Pons (tissue), 1 donor: Measurements from ENCODE around the gene ERFE.

ENCODE experiments used
- DNase-seq: peaks from one replicate; pipeline ENCODE4 v3.0.0-alpha.2; 2016; ENCODE audit warnings: low spot score

The ERFE gene

GRCh38 chr2:238155761-238156694 is 2.7 kb upstream of the ERFE start:
- DNase-seq: no peak

DNA sequence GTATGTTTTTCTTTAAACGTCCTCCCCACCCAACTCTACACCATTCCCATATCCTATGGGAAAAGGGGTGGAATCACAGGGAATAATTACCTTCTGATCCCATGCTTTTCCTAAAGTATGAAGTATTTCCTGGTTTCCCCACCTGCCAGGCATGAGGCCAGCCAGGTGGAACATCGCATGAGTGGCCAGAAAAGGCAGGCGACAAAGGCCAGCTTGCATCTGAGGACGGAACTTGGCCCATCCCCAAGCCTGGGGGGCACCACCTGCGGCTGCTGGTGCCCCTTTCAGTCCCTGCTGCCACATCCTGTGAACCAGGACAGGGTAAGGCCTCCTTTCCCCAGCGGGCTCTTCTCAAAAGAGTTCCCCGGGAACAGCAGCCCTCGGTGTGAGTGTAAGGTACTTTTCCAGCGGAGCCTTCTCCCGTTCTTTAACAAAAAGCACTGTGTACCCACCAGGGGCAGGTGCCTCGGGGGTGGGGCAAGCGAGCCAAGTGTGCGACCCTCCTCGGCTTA is 1.2 kb upstream of the ERFE start:
- no peak for DNase-seq

GRCh38 chr2:238158018-238158508 is 707 bp upstream of the ERFE start:
- DNase-seq: no peak

- no peak for DNase-seq
Observed at GRCh38 chr2:238159071-238159539, 335 bp downstream of the ERFE start.

- no peak for DNase-seq
Observed at GRCh38 chr2:238159661-238160205, 963 bp downstream of the ERFE start.

DNA sequence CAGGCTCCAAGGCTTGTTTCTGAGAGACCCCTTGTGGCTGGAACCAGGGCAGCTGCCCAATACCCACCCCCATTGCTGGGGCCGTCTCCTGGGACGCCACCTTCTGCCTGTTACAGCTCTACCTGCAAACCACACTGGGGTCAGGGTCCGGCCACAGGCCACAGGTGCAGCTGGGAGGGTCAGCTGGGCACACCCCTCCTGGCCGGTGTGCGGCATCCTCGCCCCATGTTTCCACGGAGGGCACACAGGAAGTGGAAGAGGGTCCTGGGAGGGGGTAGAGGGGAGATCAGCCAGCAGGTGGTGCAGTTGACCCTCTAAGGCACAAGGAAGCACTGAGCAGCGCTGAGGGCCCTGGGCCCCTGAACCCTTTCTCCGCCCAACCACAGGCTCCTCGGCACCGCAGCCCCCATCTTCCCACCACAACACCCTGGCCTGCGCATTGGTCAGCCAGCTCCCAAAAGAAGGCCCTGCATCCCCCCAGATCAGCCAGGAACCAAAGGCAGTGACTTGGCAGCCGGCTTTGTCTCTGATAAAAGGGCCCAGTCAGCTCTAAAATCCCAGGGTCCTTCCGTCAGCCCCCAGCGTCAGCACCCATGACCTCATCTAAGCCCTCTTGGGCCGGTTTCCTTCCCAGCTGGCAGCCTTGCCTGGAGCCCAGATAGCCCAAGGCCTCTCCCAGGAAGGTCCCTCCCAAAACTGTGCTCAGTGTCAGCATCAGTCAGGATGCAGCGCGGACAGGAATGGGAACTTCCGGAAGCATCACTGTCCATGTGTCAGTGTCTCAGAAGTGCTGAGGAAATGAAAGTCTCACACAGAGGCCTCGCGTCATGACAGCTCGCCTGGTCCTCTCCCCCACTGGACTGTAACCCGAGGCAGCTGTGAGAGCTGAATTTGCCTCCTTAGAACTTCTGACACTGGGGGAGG is 1.7 kb downstream of the ERFE start:
- DNase-seq: no peak

GRCh38 chr2:238161291-238162051 is 2.7 kb downstream of the ERFE start:
- no peak for DNase-seq

DNA sequence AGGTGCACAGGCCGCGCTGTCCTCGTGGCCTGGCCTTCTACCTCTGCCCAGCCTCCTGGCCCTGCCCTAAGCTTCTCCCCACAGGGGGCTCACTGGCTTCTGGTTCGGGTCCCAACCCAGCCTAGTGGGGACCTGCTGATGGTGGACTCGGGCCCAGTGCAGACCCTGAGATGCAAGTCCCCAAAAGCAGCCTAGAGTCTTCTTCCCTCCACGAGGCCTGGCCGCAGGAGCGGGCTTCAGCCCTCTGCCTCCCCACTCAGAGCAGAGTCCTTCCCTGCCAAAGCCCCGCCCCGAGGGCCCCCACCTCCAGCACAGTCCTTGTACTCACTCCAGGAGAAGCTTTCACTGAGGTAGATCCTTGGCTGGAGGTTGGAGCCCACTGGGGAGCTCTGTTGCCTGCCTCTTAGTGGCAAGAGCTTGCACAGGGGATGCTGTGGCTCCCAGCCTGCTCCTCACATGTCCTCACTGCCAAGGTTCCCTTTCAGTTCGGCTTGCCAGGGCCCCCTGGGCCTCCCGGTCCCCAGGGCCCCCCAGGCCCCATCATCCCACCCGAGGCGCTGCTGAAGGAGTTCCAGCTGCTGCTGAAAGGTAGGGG is 3.6 kb downstream of the ERFE start:
- DNase-seq: no peak

DNA sequence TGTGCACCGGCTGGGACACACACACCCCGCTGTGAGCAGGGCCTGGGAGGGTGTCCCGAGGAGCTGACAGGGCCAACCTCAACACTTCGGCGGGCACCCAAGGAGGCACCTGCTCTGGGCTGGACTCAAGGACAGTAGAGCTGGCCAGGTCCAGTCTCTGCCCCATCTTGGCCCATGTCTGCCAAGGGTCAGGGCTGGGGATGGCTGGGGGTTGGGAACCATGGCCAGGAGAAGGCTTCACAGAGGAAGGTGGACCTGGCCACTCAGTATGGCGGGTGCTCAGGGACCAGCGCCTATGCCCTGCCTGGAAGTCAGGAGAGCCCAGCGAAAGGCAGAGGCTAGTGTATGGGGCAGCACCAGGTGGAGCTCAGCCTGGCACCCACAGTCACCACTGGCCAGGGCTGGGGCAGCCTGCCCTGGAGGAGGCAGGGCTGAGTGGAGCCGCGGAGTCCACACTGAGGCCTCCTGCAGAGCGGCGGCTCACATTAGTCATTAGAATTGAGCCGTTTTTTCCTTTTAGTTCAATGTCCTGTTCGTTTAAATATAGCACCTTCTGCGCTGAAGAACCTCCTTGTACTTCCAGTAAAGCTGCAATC is 4.2 kb downstream of the ERFE start:
- DNase-seq: no peak

GRCh38 chr2:238163481-238164198 is 4.9 kb downstream of the ERFE start:
- no peak for DNase-seq

GRCh38 chr2:238164906-238165287 is 6.1 kb downstream of the ERFE start:
- DNase-seq: no peak

- DNase-seq: no peak
Observed at GRCh38 chr2:238165288-238165921, 6.6 kb downstream of the ERFE start.

DNA sequence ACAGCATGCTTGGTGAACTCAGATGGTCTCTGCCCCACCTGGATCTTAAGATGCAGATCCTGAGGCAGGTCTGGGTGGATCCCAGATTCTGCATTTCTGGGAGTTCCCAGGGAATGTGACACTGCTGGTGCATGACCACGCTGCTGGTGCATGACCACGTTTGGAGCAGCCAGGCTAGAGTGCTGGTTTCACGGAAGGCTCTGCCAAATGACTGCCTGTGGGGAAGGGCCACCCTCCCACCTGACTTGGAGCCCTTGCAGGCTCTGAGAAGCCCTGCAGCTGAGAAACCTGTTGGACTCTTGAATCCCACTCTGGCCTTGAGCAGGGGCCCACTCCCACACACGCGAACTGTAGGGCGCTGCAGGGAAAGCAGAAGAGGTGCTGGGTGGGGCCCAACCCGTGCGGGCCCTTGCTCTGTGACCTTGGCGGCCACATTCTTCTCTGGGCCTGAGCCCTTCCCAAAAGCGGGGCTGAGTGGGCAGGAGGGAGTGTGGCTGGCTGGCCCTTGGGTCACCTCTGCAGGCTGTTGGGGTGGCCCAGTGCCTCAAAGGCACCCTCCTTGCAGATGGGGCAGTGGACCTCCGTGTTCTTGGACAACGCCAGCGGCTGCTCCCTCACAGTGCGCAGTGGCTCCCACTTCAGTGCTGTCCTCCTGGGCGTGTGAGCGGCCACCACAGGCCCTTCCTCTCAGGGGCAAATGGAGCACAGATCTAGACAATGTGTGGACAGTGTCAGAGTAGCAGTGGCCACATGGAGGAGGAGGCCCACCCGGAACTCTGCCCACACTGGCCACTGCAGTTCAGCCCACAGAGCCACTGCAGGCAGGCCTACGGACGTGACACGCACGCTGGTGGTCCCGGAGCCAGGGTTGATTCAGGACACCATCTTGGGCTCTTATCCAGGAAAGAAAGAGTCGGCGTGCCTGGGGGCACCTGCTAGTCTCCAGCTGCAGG is 7.9 kb downstream of the ERFE start:
- no peak for DNase-seq

DNA sequence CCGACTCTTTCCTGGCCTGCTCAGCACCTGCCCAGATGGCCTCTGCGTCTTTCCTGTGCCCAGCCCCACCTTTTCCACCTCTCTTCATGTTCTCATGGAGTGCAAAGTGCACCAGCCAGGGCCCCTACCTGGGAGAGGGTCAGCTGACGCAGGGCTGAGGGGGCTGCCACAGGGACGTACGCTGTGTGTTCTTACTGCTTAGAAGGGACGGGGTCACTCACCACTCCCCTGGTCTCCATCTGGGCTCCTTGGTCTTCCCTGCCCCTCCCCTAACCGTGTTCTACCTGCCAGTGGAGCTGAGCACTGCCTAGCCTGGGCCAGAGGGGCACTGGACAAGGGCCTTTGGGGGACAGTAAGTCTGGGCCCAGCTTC is 8.6 kb downstream of the ERFE start:
- no peak for DNase-seq

DNA sequence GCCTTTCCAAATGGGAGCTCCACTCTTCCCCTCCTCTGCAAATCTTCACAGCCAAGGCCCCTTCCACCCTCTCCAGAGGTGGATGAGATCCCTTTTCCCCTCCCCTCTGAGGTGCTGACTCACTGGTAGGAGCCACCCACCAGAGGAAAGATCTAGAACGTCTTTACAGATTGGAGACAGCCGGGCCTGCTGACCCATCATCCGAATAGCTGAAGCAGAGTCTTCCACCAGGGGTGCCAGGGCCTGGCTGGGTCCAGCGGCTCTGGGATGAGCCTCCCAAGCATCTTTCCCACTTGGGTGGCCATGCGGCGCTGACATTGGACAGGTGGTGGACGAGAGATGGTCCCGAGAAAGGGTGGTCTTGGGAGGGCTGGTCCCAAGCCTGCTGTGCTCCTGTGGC is 9.0 kb downstream of the ERFE start:
- no peak for DNase-seq

- DNase-seq: no peak
Observed at GRCh38 chr2:238168196-238169047, 9.7 kb downstream of the ERFE start.

GRCh38 chr2:238169048-238169707 is 10.4 kb downstream of the ERFE start:
- no peak for DNase-seq
